Ramos (cell line): ENCODE measurements around the gene TEX264.
"Not testable (repeated sequence)": the region's sequence is repeated elsewhere in the genome, so short reads cannot be mapped to it uniquely, and the experiment has no call there.

ENCODE experiments used
- in situ Hi-C: fragments of 300-500 bp; cut with MboI; formaldehyde crosslinking; loops from one replicate; pipeline ENCODE4 v1.14.3; 2022; ENCODE audit warnings: low sequenced_read_pairs; ENCODE audit not compliant: unreplicated experiment

Gene TEX264

GRCh38 chr3:51739110-51739509 is 68.1 kb downstream of the TEX264 start:
- in situ Hi-C loops = no loop called here

GRCh38 chr3:51742320-51742719 is 71.3 kb downstream of the TEX264 start:
- in situ Hi-C loops = not testable (repeated sequence)

GRCh38 chr3:51742978-51743377 is 71.9 kb downstream of the TEX264 start:
- in situ Hi-C loops = not testable (repeated sequence)

- in situ Hi-C loops = no loop called here
These were observed 76.8 kb downstream of the TEX264 start for GRCh38 chr3:51747840-51748239.

DNA sequence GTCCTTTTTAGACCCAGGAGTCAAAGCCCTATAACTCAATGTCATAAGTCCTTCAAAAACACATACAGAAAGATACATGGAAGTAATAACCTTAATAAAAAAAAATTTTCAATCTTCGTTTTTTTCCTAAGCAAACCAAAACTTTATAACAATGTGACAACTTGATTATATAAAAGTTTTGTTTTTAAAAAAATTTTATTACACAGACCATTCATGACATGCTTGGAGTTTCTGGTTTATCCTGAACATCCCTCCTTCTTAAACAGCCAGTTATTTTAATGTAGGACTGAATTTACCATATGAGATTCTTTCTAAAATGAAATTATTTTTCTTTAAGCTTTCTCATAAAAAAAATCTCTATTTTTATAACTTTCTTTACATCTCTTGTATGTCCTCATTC is 77.3 kb downstream of the TEX264 start:
- in situ Hi-C loops = no loop called here

DNA sequence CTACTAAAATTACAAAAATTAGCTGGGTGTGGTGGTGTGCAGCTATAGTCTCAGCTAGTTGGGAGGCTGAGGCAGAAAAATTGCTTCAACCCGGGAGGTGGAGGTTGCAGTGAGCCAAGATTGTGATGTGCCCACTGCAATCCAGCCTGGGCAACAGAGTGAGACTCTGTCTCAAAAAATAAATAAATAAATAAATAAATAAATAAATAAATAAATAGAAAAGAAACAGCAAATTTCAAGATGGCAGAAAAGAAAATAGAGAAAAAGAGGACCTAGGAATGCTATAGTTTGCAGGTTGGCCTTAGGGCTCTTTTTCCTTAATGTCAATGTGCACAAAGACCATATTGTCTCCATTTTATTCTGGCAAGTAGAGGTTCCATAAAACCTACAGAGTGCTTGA is 79.8 kb downstream of the TEX264 start:
- in situ Hi-C loops = no loop called here

GRCh38 chr3:51751287-51751686 is 80.2 kb downstream of the TEX264 start:
- in situ Hi-C loops = no loop called here
